Neuronal stem cell (in vitro differentiated cells): ENCODE results near the gene PCDH11X.
"Not testable (repeated sequence)": the region's sequence is repeated elsewhere in the genome, so short reads cannot be mapped to it uniquely, and the experiment has no call there.

ENCODE experiments used
- DNase-seq: peaks from one replicate; pipeline ENCODE4 v3.0.0-alpha.2; 2013; ENCODE audit warnings: low spot score
- H2AFZ ChIP-seq: one replicate; pipeline ENCODE4 v1.6.1; 2013; ENCODE audit warnings: mild to moderate bottlenecking, low read length, inconsistent platforms
- H2AK5ac ChIP-seq: 2 replicates; pipeline ENCODE4 v1.6.1; 2013; ENCODE audit warnings: low read depth, mild to moderate bottlenecking, inconsistent platforms, low read length, moderate library complexity, mixed read lengths
- H2BK120ac ChIP-seq: 2 replicates; pipeline ENCODE4 v1.6.1; 2013; ENCODE audit warnings: low read depth, mild to moderate bottlenecking, inconsistent platforms, low read length, moderate library complexity, mixed read lengths
- H2BK12ac ChIP-seq: one replicate; pipeline ENCODE4 v1.6.1; 2013; ENCODE audit warnings: low read length, inconsistent platforms
- H2BK15ac ChIP-seq: 2 replicates; pipeline ENCODE4 v1.6.1; 2013; ENCODE audit warnings: mild to moderate bottlenecking, low read length, inconsistent platforms, mixed read lengths
- H2BK5ac ChIP-seq: one replicate; pipeline ENCODE4 v1.6.1; 2013; ENCODE audit warnings: inconsistent platforms, mild to moderate bottlenecking, low read length, moderate library complexity
- H3K14ac ChIP-seq: one replicate; pipeline ENCODE4 v1.6.1; 2013; ENCODE audit warnings: low read length, inconsistent platforms
- H3K18ac ChIP-seq: 2 replicates; pipeline ENCODE4 v1.6.1; 2013; ENCODE audit warnings: low read length, inconsistent platforms
- H3K23ac ChIP-seq: 2 replicates; pipeline ENCODE4 v1.6.1; 2013; ENCODE audit warnings: low read depth, mild to moderate bottlenecking, mixed read lengths, low read length, inconsistent platforms; ENCODE audit not compliant: poor library complexity
- H3K27ac ChIP-seq: replicated peaks from 3 replicates; pipeline ENCODE4 v1.5.1; 2013; ENCODE audit warnings: low read length, inconsistent platforms
- H3K27me3 ChIP-seq, 3 experiments: 2 replicates each; pipeline ENCODE4 v1.6.1; 2013; ENCODE audit warnings: low read length in 3 of 3, mild to moderate bottlenecking in 2 of 3, inconsistent platforms in 1 of 3, low read depth in 1 of 3, mixed read lengths in 1 of 3, moderate library complexity in 1 of 3; ENCODE audit not compliant: control insufficient read depth in 3 of 3, insufficient read depth in 3 of 3
- H3K36me3 ChIP-seq, 2 donors: replicated peaks in 1 of 2; 2 replicates each; pipeline ENCODE4 v1.6.1; 2013; ENCODE audit warnings: low read length in 2 of 2; ENCODE audit not compliant: control insufficient read depth in 2 of 2, insufficient read depth in 2 of 2
- H3K4ac ChIP-seq: 2 replicates; pipeline ENCODE4 v1.6.1; 2013; ENCODE audit warnings: inconsistent platforms, mild to moderate bottlenecking, low read length, moderate library complexity
- H3K4me1 ChIP-seq, 2 donors: 1 replicate in 1 of 2; 2 replicates in 1 of 2; pipeline ENCODE4 v1.6.1; 2013; ENCODE audit warnings: low read length in 2 of 2, low read depth in 1 of 2; ENCODE audit not compliant: control insufficient read depth in 2 of 2, insufficient read depth in 1 of 2
- H3K4me2 ChIP-seq: one replicate; pipeline ENCODE4 v1.6.1; 2013; ENCODE audit warnings: mild to moderate bottlenecking, low read length, inconsistent platforms; ENCODE audit not compliant: insufficient read depth, poor library complexity, severe bottlenecking
- H3K4me3 ChIP-seq, 2 donors: 2 replicates each; pipeline ENCODE4 v1.5.1; 2013; ENCODE audit warnings: low read length in 2 of 2, mild to moderate bottlenecking in 2 of 2, inconsistent platforms in 1 of 2, moderate library complexity in 1 of 2
- H3K79me1 ChIP-seq: one replicate; pipeline ENCODE4 v1.6.1; 2013; ENCODE audit warnings: low read depth, mild to moderate bottlenecking, inconsistent platforms, low read length, moderate library complexity
- H3K9ac ChIP-seq: one replicate; pipeline ENCODE4 v1.6.1; 2013; ENCODE audit warnings: mild to moderate bottlenecking, low read depth, low read length, inconsistent platforms; ENCODE audit not compliant: poor library complexity
- H3K9me3 ChIP-seq, 2 donors: replicated peaks in 1 of 2; 2 replicates each; pipeline versions ENCODE3 to v1.6.1; 2013; ENCODE audit warnings: low read length in 2 of 2, mild to moderate bottlenecking in 2 of 2, inconsistent platforms in 1 of 2, low read depth in 1 of 2, mixed read lengths in 1 of 2, moderate library complexity in 1 of 2; ENCODE audit not compliant: control insufficient read depth in 2 of 2, insufficient read depth in 1 of 2
- H4K8ac ChIP-seq: one replicate; pipeline ENCODE4 v1.6.1; 2013; ENCODE audit warnings: low read depth, mild to moderate bottlenecking, inconsistent platforms, low read length, moderate library complexity
- H4K91ac ChIP-seq: one replicate; pipeline ENCODE4 v1.6.1; 2013; ENCODE audit warnings: low read length, low read depth, mild to moderate bottlenecking, inconsistent platforms; ENCODE audit not compliant: poor library complexity
- WGBS, 2 donors: extraction: QIAGEN DNeasy Blood & Tissue Kit; methylation state at CpG; one replicate each; pipeline ENCODE4 v1.1.7; 2013; ENCODE audit warnings: missing lambda C conversion rate in 2 of 2, mixed read lengths in 1 of 2; ENCODE audit not compliant: insufficient read length in 2 of 2, insufficient replicate concordance in 1 of 2; ENCODE audit errors: extremely low coverage in 2 of 2; 5-methylcytosine and 5-hydroxymethylcytosine counted together

Gene PCDH11X

DNA sequence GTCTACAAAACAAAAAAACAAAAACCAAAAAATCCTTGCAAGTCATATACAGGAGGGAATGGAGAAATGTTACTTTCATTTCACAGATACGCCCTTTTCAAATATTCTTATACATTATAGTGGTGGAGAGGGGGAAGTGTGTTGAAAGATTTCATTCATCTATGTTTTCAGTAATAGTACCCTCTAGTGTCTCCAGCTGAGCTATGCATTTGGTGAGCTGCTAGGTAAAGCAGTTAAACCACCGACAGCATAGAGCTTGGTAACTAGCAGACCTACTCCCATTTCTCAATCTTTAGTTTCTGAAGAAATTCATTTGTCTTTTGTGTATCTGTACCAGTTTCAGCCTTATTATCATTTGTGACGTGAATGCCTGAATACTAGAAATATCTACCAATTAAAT is 5.2 kb upstream of the PCDH11X start:
- not testable (repeated sequence) for H3K18ac ChIP-seq, H3K4ac ChIP-seq, DNase-seq, H2BK5ac ChIP-seq, H3K4me2 ChIP-seq, H3K36me3 ChIP-seq, H3K27me3 ChIP-seq, H2BK120ac ChIP-seq, H4K91ac ChIP-seq, H3K9ac ChIP-seq, H2AFZ ChIP-seq, H3K14ac ChIP-seq, H3K27ac ChIP-seq, H2AK5ac ChIP-seq, H3K79me1 ChIP-seq, H3K9me3 ChIP-seq, H4K8ac ChIP-seq, H3K4me1 ChIP-seq, H2BK12ac ChIP-seq, H2BK15ac ChIP-seq, H3K4me3 ChIP-seq, H3K23ac ChIP-seq
- no CpG with 5 or more reads among the region's 3 CpGs for whole genome bisulfite sequencing, 2 donors

DNA sequence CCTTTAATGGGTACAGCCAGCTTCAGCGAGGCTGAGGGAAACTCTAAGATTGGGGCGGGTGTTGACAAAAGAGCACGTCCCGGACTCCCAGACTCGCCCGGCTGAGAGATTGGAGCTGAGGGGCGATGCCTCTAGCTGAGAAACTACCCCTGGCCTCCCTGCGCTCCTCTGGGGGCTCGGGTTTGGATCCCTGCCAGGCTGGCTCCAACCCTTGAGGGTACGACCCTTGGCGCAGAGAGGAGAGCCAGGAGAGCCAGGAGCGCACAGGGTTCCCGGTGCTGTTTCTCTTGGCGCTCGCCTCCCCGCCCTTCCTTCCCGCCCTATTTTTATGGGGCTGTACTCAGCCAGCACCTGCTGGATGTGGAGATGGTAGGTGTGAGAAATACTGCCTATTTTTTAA is 833 bp downstream of the PCDH11X start:
- H3K4me2 ChIP-seq, result peak overlapping the region; percentile 18
- H2AFZ ChIP-seq, H3K14ac ChIP-seq, H3K36me3 ChIP-seq, H3K27ac ChIP-seq, DNase-seq, H2AK5ac ChIP-seq, H3K4ac ChIP-seq, H2BK120ac ChIP-seq, H2BK12ac ChIP-seq, H3K4me1 ChIP-seq, H2BK5ac ChIP-seq, H3K23ac ChIP-seq, H3K18ac ChIP-seq, H3K9me3 ChIP-seq, H2BK15ac ChIP-seq, H4K8ac ChIP-seq, H3K79me1 ChIP-seq, H4K91ac ChIP-seq, H3K9ac ChIP-seq: not testable (repeated sequence)
- peak overlapping the region in 1 of 2 donors; percentile 75 for H3K4me3 ChIP-seq
- WGBS, 2 donors, result no CpG with 5 or more reads among the region's 17 CpGs
- peaks cover 0 to 12% (median 0%) of the 10 kb centered on the region in 3 experiments for H3K27me3 ChIP-seq

DNA sequence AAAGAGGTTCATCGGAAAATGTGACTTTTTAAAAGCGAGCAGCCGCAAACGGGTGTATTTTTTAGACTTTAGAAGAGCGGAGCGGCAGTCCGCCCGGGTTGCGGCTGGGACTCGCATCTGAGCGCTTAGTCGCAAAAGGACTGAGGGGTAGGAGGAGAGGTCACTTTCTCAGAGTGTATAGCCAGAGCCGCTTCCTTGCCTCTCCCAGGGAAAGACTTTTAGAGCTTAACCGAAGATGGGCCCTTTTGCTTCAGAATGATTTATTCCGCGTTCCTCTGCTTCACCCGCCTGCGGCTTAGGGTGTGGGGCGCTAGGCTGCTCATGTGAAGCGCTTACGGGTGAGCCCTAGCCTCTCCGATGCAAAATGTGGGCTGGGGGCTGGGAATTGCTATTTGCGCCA is 1.5 kb downstream of the PCDH11X start:
- not testable (repeated sequence) for H2BK120ac ChIP-seq, H3K27ac ChIP-seq
- peak overlapping the region in 1 of 2 donors; percentile 73 for H3K4me3 ChIP-seq

DNA sequence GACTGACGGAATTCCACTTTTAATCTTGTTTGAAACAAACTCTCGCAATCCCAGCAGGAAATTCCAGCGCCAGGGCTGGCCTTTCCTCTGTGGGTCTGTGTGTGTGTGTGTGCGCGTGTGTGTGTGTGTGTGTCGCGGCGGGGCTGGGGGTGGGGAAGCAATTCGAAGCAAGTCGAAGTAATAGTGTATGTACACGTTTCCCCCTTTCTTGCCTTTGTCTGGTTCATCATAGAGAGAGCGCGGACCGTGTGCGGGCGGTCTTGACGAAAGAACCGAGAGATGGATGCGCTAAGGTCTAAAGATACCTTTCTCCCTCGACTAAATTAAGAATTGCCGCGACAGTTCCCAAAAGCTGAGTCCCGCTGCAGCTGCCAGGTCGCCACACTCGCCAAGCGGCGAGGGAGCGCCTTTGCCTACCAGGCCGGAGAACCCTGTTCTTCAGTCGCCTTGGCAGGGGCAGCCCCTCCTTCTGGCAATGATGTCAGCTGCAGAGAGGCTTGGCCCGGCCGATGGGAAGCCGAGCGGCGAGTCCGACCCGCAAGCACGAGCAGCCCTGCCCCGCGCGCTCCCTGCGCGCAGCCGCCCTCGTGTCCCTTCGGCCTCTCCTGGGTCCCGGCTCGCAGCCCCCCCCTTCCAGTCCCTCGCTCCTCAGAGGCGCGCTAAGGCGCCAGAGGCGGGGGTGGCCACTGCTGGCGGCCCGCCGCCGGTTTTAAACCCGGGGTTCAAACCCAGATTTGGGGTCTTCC is 2.6 kb downstream of the PCDH11X start:
- H3K27ac ChIP-seq, H3K4me1 ChIP-seq, H2BK5ac ChIP-seq, H4K91ac ChIP-seq, H3K4ac ChIP-seq, H3K14ac ChIP-seq, H3K23ac ChIP-seq, H2BK12ac ChIP-seq, DNase-seq, H2AK5ac ChIP-seq, H3K9ac ChIP-seq, H3K79me1 ChIP-seq, H2BK120ac ChIP-seq, H3K18ac ChIP-seq, H3K9me3 ChIP-seq, H3K36me3 ChIP-seq, H4K8ac ChIP-seq, H2BK15ac ChIP-seq: not testable (repeated sequence)
- WGBS, 2 donors, result no CpG with 5 or more reads among the region's 58 CpGs
- peak overlapping the region; percentile 24 to 74 for H3K4me3 ChIP-seq
- peaks cover 0 to 12% (median 0%) of the 10 kb centered on the region in 3 experiments for H3K27me3 ChIP-seq
- H3K4me2 ChIP-seq, result peak overlapping the region; percentile 45
- peak overlapping the region; percentile 66 for H2AFZ ChIP-seq

More for the DNA sequence above, 1.5 kb downstream of the PCDH11X start:
- WGBS, 2 donors, result no CpG with 5 or more reads among the region's 23 CpGs
- H3K14ac ChIP-seq, H3K9me3 ChIP-seq, H2BK15ac ChIP-seq, H2AK5ac ChIP-seq, H2BK5ac ChIP-seq, H3K4me1 ChIP-seq, H3K9ac ChIP-seq, H3K36me3 ChIP-seq, H2BK12ac ChIP-seq, H3K18ac ChIP-seq, H3K4ac ChIP-seq, H3K79me1 ChIP-seq, DNase-seq, H4K8ac ChIP-seq, H4K91ac ChIP-seq, H3K23ac ChIP-seq, H2AFZ ChIP-seq: not testable (repeated sequence)
- peak overlapping the region; percentile 18 for H3K4me2 ChIP-seq
- peaks cover 0 to 12% (median 0%) of the 10 kb centered on the region in 3 experiments for H3K27me3 ChIP-seq
